Neuronal stem cell (in vitro differentiated cells): ENCODE measurements around the gene ZNF678.
"Not testable (repeated sequence)": the region's sequence is repeated elsewhere in the genome, so short reads cannot be mapped to it uniquely, and the experiment has no call there.

Experiments used
- DNase-seq: peaks from one replicate; pipeline ENCODE4 v3.0.0-alpha.2; 2013; ENCODE audit warnings: low spot score
- H2AFZ ChIP-seq: one replicate; pipeline ENCODE4 v1.6.1; 2013; ENCODE audit warnings: mild to moderate bottlenecking, low read length, inconsistent platforms
- H2AK5ac ChIP-seq: 2 replicates; pipeline ENCODE4 v1.6.1; 2013; ENCODE audit warnings: low read depth, mild to moderate bottlenecking, inconsistent platforms, low read length, moderate library complexity, mixed read lengths
- H2BK120ac ChIP-seq: 2 replicates; pipeline ENCODE4 v1.6.1; 2013; ENCODE audit warnings: low read depth, mild to moderate bottlenecking, inconsistent platforms, low read length, moderate library complexity, mixed read lengths
- H2BK12ac ChIP-seq: one replicate; pipeline ENCODE4 v1.6.1; 2013; ENCODE audit warnings: low read length, inconsistent platforms
- H2BK15ac ChIP-seq: 2 replicates; pipeline ENCODE4 v1.6.1; 2013; ENCODE audit warnings: mild to moderate bottlenecking, low read length, inconsistent platforms, mixed read lengths
- H2BK5ac ChIP-seq: one replicate; pipeline ENCODE4 v1.6.1; 2013; ENCODE audit warnings: inconsistent platforms, mild to moderate bottlenecking, low read length, moderate library complexity
- H3K14ac ChIP-seq: one replicate; pipeline ENCODE4 v1.6.1; 2013; ENCODE audit warnings: low read length, inconsistent platforms
- H3K18ac ChIP-seq: 2 replicates; pipeline ENCODE4 v1.6.1; 2013; ENCODE audit warnings: low read length, inconsistent platforms
- H3K23ac ChIP-seq: 2 replicates; pipeline ENCODE4 v1.6.1; 2013; ENCODE audit warnings: low read depth, mild to moderate bottlenecking, mixed read lengths, low read length, inconsistent platforms; ENCODE audit not compliant: poor library complexity
- H3K27ac ChIP-seq: replicated peaks from 3 replicates; pipeline ENCODE4 v1.5.1; 2013; ENCODE audit warnings: low read length, inconsistent platforms
- H3K27me3 ChIP-seq, 3 experiments: 2 replicates each; pipeline ENCODE4 v1.6.1; 2013; ENCODE audit warnings: low read length in 3 of 3, mild to moderate bottlenecking in 2 of 3, inconsistent platforms in 1 of 3, low read depth in 1 of 3, mixed read lengths in 1 of 3, moderate library complexity in 1 of 3; ENCODE audit not compliant: control insufficient read depth in 3 of 3, insufficient read depth in 3 of 3
- H3K36me3 ChIP-seq, 2 donors: replicated peaks in 1 of 2; 2 replicates each; pipeline ENCODE4 v1.6.1; 2013; ENCODE audit warnings: low read length in 2 of 2; ENCODE audit not compliant: control insufficient read depth in 2 of 2, insufficient read depth in 2 of 2
- H3K4ac ChIP-seq: 2 replicates; pipeline ENCODE4 v1.6.1; 2013; ENCODE audit warnings: inconsistent platforms, mild to moderate bottlenecking, low read length, moderate library complexity
- H3K4me1 ChIP-seq, 2 donors: 1 replicate in 1 of 2; 2 replicates in 1 of 2; pipeline ENCODE4 v1.6.1; 2013; ENCODE audit warnings: low read length in 2 of 2, low read depth in 1 of 2; ENCODE audit not compliant: control insufficient read depth in 2 of 2, insufficient read depth in 1 of 2
- H3K4me2 ChIP-seq: one replicate; pipeline ENCODE4 v1.6.1; 2013; ENCODE audit warnings: mild to moderate bottlenecking, low read length, inconsistent platforms; ENCODE audit not compliant: insufficient read depth, poor library complexity, severe bottlenecking
- H3K4me3 ChIP-seq, 2 donors: 2 replicates each; pipeline ENCODE4 v1.5.1; 2013; ENCODE audit warnings: low read length in 2 of 2, mild to moderate bottlenecking in 2 of 2, inconsistent platforms in 1 of 2, moderate library complexity in 1 of 2
- H3K79me1 ChIP-seq: one replicate; pipeline ENCODE4 v1.6.1; 2013; ENCODE audit warnings: low read depth, mild to moderate bottlenecking, inconsistent platforms, low read length, moderate library complexity
- H3K9ac ChIP-seq: one replicate; pipeline ENCODE4 v1.6.1; 2013; ENCODE audit warnings: mild to moderate bottlenecking, low read depth, low read length, inconsistent platforms; ENCODE audit not compliant: poor library complexity
- H3K9me3 ChIP-seq, 2 donors: replicated peaks in 1 of 2; 2 replicates each; pipeline versions ENCODE3 to v1.6.1; 2013; ENCODE audit warnings: low read length in 2 of 2, mild to moderate bottlenecking in 2 of 2, inconsistent platforms in 1 of 2, low read depth in 1 of 2, mixed read lengths in 1 of 2, moderate library complexity in 1 of 2; ENCODE audit not compliant: control insufficient read depth in 2 of 2, insufficient read depth in 1 of 2
- H4K8ac ChIP-seq: one replicate; pipeline ENCODE4 v1.6.1; 2013; ENCODE audit warnings: low read depth, mild to moderate bottlenecking, inconsistent platforms, low read length, moderate library complexity
- H4K91ac ChIP-seq: one replicate; pipeline ENCODE4 v1.6.1; 2013; ENCODE audit warnings: low read length, low read depth, mild to moderate bottlenecking, inconsistent platforms; ENCODE audit not compliant: poor library complexity
- WGBS, 2 donors: extraction: QIAGEN DNeasy Blood & Tissue Kit; methylation state at CpG; one replicate each; pipeline ENCODE4 v1.1.7; 2013; ENCODE audit warnings: missing lambda C conversion rate in 2 of 2, mixed read lengths in 1 of 2; ENCODE audit not compliant: insufficient read length in 2 of 2, insufficient replicate concordance in 1 of 2; ENCODE audit errors: extremely low coverage in 2 of 2; 5-methylcytosine and 5-hydroxymethylcytosine counted together

ZNF678 gene

DNA sequence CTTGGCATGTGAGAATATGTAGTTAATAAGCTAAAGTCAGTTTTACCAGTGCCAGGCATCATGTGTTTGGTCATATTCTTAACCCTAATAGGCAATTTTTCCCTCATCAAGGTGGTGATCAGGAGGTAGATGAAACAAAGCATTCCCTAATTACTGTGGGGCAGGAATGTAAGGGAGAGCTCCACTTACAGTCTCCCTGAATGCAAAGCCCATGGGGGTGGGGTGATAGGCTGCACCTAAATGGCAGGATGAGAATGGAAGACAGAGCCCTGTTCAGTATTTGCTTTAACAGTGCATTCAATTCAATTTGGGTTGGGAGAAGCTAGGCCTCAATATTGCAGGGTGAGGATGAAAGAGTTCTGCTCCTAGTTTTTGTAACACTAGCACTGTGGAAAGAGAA, 23.4 kb downstream of the ZNF678 start:
- peaks cover 5 to 73% of the 10 kb centered on the region in 2 donors for H3K9me3 ChIP-seq
- no peak overlapping the region for H2AFZ ChIP-seq
- H3K18ac ChIP-seq = no peak overlapping the region

DNA sequence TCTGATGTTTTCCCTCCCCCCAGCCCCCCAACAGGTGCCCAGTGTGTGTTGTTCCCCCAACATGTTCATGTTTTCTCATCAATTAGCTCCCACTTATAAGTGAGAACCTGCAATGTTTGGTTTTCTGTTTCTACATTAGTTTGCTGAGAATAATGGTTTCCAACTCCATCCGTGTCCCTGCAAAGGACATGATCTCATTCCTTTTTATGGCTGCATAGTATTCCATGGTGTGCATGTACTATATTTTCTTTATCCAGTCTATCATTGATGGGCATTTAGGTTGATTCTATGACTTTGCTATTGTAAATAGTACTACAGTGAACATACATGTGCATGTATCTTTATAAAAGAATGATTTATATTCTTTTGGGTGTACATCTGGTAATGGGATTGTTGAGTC, 24.6 kb downstream of the ZNF678 start:
- WGBS, 2 donors = no CpG with 5 or more reads among the region's 1 CpG
- H3K4ac ChIP-seq = no peak overlapping the region
- H3K23ac ChIP-seq = no peak overlapping the region
- H3K79me1 ChIP-seq = peaks cover 2% of the 10 kb centered on the region
- H3K18ac ChIP-seq = no peak overlapping the region
- H3K4me2 ChIP-seq = no peak overlapping the region
- H2AFZ ChIP-seq = no peak overlapping the region
- H4K91ac ChIP-seq = no peak overlapping the region
- no peak overlapping the region for H3K14ac ChIP-seq
- no peak overlapping the region for H2AK5ac ChIP-seq
- H2BK12ac ChIP-seq = no peak overlapping the region
- H3K36me3 ChIP-seq = peaks cover 3 to 8% of the 10 kb centered on the region in 2 donors
- peaks cover 5 to 63% of the 10 kb centered on the region in 2 donors for H3K9me3 ChIP-seq
- no peaks in the 10 kb centered on the region for H3K27me3 ChIP-seq
- H2BK15ac ChIP-seq = no peak overlapping the region
- no peak overlapping the region for H3K27ac ChIP-seq
- H3K4me3 ChIP-seq = no peak overlapping the region
- H4K8ac ChIP-seq = no peak overlapping the region
- H2BK120ac ChIP-seq = no peak overlapping the region
- H2BK5ac ChIP-seq = no peak overlapping the region
- H3K9ac ChIP-seq = no peak overlapping the region
- DNase-seq = no peak
- H3K4me1 ChIP-seq = no peaks in the 10 kb centered on the region

More for the DNA sequence above, 23.4 kb downstream of the ZNF678 start:
- Histone ChIP-seq H3K36me3 (peaks cover 1 to 8% of the 10 kb centered on the region in 2 donors), H2BK12ac (no peak overlapping the region), H3K4me2 (no peak overlapping the region), H3K4me3 (no peak overlapping the region), H3K27me3 (no peaks in the 10 kb centered on the region), H2BK120ac (no peak overlapping the region), H3K4me1 (no peaks in the 10 kb centered on the region), H4K91ac (no peak overlapping the region), H3K23ac (no peak overlapping the region), H2BK15ac (no peak overlapping the region), H3K79me1 (peaks cover under 1% of the 10 kb centered on the region), H3K27ac (no peak overlapping the region), H4K8ac (no peak overlapping the region), H3K4ac (no peak overlapping the region), H2AK5ac (no peak overlapping the region), H3K14ac (no peak overlapping the region), H3K9ac (no peak overlapping the region), H2BK5ac (no peak overlapping the region)
- DNase-seq = no peak

DNA sequence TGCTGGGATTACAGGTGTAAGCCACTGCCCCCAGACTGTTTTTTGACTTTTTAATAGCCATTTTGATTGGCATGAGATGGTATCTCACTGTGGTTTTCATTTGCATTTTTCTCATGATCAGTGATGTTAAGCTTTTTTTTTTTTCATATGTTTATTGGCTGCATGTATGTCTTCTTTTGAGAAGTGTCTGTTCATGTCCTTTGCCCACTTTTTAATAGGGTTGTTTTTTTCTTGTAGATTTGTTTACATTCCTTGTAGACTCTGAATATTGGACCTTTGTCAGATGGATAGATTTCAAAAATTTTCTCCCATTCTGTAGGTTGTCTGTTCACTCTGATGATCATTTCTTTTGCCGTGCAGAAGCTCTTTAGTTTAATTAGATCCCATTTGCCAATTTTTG, 25.4 kb downstream of the ZNF678 start:
- H3K23ac ChIP-seq, H2BK5ac ChIP-seq, H2BK120ac ChIP-seq, H3K27ac ChIP-seq, H3K4me1 ChIP-seq, H3K4me3 ChIP-seq, H2BK15ac ChIP-seq, H3K4me2 ChIP-seq, H3K9ac ChIP-seq, H4K91ac ChIP-seq, H3K4ac ChIP-seq, H3K36me3 ChIP-seq, H3K27me3 ChIP-seq, H2BK12ac ChIP-seq, H3K18ac ChIP-seq, H3K14ac ChIP-seq, H2AFZ ChIP-seq, H4K8ac ChIP-seq, DNase-seq, H2AK5ac ChIP-seq, H3K79me1 ChIP-seq: not testable (repeated sequence)
- WGBS, 2 donors = no CpG with 5 or more reads among the region's 1 CpG
- peaks cover 5 to 62% of the 10 kb centered on the region in 2 donors for H3K9me3 ChIP-seq

DNA sequence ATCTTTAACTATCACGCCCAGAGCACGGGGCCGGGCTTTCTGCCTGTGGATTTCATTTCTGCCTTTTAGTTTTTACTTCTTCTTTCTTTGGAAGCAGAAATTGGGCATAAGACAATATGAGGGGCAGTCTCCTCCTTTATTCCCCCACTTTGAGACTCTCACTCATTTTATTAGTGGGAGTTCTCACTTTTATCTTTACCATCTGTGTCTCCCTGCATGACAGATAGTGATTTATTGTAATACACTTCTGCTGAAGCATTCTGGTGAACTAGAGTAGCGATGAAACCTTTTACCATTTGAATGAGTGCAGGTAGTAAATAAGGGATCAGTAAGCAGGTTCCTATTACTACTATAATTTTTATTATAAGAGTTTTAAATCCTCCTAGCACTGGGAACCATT, 26.4 kb downstream of the ZNF678 start:
- not testable (repeated sequence) for H3K4ac ChIP-seq, H3K14ac ChIP-seq, H3K36me3 ChIP-seq, H2BK120ac ChIP-seq, H2BK15ac ChIP-seq, H3K27ac ChIP-seq, H3K18ac ChIP-seq, H3K4me3 ChIP-seq, H2AFZ ChIP-seq, H3K79me1 ChIP-seq, H4K91ac ChIP-seq, H2BK5ac ChIP-seq, H3K4me1 ChIP-seq, H3K4me2 ChIP-seq, H3K23ac ChIP-seq, H2BK12ac ChIP-seq, H4K8ac ChIP-seq, H3K27me3 ChIP-seq, H3K9ac ChIP-seq, DNase-seq, H2AK5ac ChIP-seq
- WGBS, 2 donors = no CpG with 5 or more reads among the region's 4 CpGs
- H3K9me3 ChIP-seq = peaks cover 5 to 59% of the 10 kb centered on the region in 2 donors
